ENCODE data around the gene LHFPL4. TPM values are rescaled to one million over a fixed set of nuclear protein-coding genes. Genes with fewer than 3 reads are reported as not detected.

LHFPL4 gene
- total RNA-seq, 1 experiment from 2014 or later = 16.3 TPM

- Mint-ChIP-seq H3K36me3 (ENCODE audit: insufficient read depth in 1 of 3, low read depth in 3 of 3) (peaks cover 2 to 12% (median 10%) of the 10 kb centered on the region in 3 experiments; a peak in 5 of 7 replicates), H3K27me3 (ENCODE audit: low read depth) (peaks cover 2% of the 10 kb centered on the region; the same call in 1 of the 2 replicates), H3K9me3 (peaks cover 10 to 17% of the 10 kb centered on the region in 2 experiments), H3K4me3 (no peak overlapping the region; a peak in 2 of 5 replicates), H3K27ac (peak overlapping the region in 1 of 3 experiments; percentile 89; a peak in 2 of 7 replicates), H3K4me1 (peaks cover 13 to 15% of the 10 kb centered on the region in 2 experiments)
- H3K79me2 ChIP-seq (ENCODE audit: insufficient read depth, low read length) = no peaks in the 10 kb centered on the region
- H3T11ph ChIP-seq (ENCODE audit: low read length) = no peak overlapping the region
- H4K8ac ChIP-seq (replicated peaks; ENCODE audit: insufficient read length, low read depth, low read length) = no peak overlapping the region
- H3K27me3 ChIP-seq (ENCODE audit: insufficient read depth, low read length) = no peaks in the 10 kb centered on the region
- no peak overlapping the region for H2BK5ac ChIP-seq (ENCODE audit: insufficient read length, low read length)
- H2AK5ac ChIP-seq (ENCODE audit: insufficient read length, low read length) = no peak overlapping the region
- no peaks in the 10 kb centered on the region for H3K23me2 ChIP-seq (ENCODE audit: insufficient read length, low read depth, low read length, poor library complexity, severe bottlenecking)
- no peak overlapping the region for H3K18ac ChIP-seq (ENCODE audit: insufficient read length, low read depth, low read length)
- no peak overlapping the region for H3K9ac ChIP-seq (ENCODE audit: extremely low read depth, insufficient read length, low read length)
- H2BK15ac ChIP-seq (ENCODE audit: low read depth, low read length) = no peak overlapping the region
- H2BK12ac ChIP-seq (ENCODE audit: insufficient read length, low read depth, low read length) = no peak overlapping the region
- H4K5ac ChIP-seq (ENCODE audit: insufficient read length, low read depth, low read length) = no peak overlapping the region
- no peaks in the 10 kb centered on the region for H4K20me1 ChIP-seq (ENCODE audit: control insufficient read depth, insufficient read depth, insufficient read length)
- no peak overlapping the region for H3K14ac ChIP-seq (ENCODE audit: insufficient read depth, low read length)
- H2AFZ ChIP-seq (ENCODE audit: low read length) = no peak overlapping the region
- H3K4ac ChIP-seq (ENCODE audit: low read depth, low read length) = no peak overlapping the region
- H3K4me2 ChIP-seq (ENCODE audit: insufficient read depth, insufficient read length, low read length) = no peak overlapping the region
- no peak overlapping the region for H4K91ac ChIP-seq (ENCODE audit: insufficient read length, low read depth, low read length)
- no peak overlapping the region for H3K56ac ChIP-seq (ENCODE audit: insufficient read length, low read depth, low read length)
- WGBS (ENCODE audit: extremely low coverage, insufficient read length, low lambda C conversion rate) = no CpG with 5 or more reads among the region's 2 CpGs
- no peaks in the 10 kb centered on the region for H3K9me3 ChIP-seq (ENCODE audit: control insufficient read depth, low read depth, low read length)
- H2BK120ac ChIP-seq (ENCODE audit: low read depth, low read length, poor library complexity, severe bottlenecking) = no peak overlapping the region
- no peak for DNase-seq
- H3K27ac ChIP-seq (ENCODE audit: insufficient read length, low read depth, low read length) = no peak overlapping the region
- no peak overlapping the region for H3K23ac ChIP-seq (ENCODE audit: insufficient read length, low read depth, low read length)
- no peak overlapping the region for H2BK20ac ChIP-seq (ENCODE audit: low read depth, low read length, poor library complexity, severe bottlenecking)
- TF ChIP-seq, protein P1, sequence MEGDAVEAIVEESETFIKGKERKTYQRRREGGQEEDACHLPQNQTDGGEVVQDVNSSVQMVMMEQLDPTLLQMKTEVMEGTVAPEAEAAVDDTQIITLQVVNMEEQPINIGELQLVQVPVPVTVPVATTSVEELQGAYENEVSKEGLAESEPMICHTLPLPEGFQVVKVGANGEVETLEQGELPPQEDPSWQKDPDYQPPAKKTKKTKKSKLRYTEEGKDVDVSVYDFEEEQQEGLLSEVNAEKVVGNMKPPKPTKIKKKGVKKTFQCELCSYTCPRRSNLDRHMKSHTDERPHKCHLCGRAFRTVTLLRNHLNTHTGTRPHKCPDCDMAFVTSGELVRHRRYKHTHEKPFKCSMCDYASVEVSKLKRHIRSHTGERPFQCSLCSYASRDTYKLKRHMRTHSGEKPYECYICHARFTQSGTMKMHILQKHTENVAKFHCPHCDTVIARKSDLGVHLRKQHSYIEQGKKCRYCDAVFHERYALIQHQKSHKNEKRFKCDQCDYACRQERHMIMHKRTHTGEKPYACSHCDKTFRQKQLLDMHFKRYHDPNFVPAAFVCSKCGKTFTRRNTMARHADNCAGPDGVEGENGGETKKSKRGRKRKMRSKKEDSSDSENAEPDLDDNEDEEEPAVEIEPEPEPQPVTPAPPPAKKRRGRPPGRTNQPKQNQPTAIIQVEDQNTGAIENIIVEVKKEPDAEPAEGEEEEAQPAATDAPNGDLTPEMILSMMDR (conservative IDR thresholded peaks at IDR 0.05) = peak; percentile 35; the same call in 2 of the 3 replicates
- H3K4me1 ChIP-seq (ENCODE audit: insufficient read depth, low read length) = peaks cover 6% of the 10 kb centered on the region; the same call in 1 of the 2 replicates
- H3K79me1 ChIP-seq (ENCODE audit: insufficient read depth, low read depth, low read length, poor library complexity, severe bottlenecking) = no peaks in the 10 kb centered on the region
Measured at GRCh38 chr3:9581742-9582141, 28.1 kb upstream of the LHFPL4 start.

Measured in H9 (cell line).